GM12873 (cell line): ENCODE measurements around the gene TNFRSF1A.

Source experiments
- TF ChIP-seq, protein P1 (sequence below): IDR thresholded peaks from 2 replicates; pipeline ENCODE4 v1.5.1; 2012; ENCODE audit warnings: low read depth, mild to moderate bottlenecking, moderate library complexity, low read length, control low read depth; ENCODE audit not compliant: insufficient read depth; ENCODE audit errors: missing control alignments

Gene TNFRSF1A

DNA sequence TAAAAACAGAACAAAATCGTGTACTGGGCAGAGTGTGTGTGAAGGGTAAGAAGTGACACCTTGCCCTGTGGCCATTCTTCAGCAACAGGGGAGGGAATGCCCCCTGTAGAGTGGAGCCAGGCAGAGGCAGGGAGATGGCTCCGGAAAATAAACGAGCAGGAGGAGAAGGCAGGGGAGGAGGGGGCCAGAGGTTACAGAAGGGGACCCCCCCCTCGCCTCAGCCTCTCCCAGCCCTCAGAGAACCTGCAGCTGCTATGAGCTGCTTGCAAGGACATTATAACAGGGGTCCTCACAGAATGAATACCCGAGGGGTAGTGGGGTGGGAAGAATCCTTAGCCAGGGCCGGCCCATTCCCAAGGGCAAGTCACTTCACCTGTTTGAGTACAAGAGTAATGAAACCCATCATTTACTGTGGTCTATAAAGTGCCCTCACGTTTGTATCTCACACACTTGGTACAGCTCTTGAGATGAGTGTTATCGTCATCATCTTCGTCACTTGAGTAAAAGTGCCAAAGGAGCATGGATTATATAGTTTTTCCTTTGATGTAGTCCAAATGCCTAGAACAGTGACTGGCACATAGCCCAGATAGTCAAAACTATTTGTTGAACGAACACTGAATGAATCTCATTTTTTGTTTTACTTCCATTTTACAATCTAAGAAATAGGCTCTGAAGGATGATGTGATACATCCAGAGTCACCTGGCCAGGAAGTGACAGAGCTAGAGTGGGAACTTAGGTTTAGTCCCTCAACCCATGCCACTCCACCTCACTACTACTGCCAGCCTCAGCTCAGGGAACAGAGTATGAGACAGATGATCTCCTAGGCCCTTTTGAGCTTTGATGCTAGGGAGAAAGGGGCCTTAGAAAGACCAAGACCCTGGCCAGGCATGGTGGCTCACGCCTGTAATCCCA, 19.0 kb upstream of the TNFRSF1A start:
- TF ChIP-seq, protein P1, sequence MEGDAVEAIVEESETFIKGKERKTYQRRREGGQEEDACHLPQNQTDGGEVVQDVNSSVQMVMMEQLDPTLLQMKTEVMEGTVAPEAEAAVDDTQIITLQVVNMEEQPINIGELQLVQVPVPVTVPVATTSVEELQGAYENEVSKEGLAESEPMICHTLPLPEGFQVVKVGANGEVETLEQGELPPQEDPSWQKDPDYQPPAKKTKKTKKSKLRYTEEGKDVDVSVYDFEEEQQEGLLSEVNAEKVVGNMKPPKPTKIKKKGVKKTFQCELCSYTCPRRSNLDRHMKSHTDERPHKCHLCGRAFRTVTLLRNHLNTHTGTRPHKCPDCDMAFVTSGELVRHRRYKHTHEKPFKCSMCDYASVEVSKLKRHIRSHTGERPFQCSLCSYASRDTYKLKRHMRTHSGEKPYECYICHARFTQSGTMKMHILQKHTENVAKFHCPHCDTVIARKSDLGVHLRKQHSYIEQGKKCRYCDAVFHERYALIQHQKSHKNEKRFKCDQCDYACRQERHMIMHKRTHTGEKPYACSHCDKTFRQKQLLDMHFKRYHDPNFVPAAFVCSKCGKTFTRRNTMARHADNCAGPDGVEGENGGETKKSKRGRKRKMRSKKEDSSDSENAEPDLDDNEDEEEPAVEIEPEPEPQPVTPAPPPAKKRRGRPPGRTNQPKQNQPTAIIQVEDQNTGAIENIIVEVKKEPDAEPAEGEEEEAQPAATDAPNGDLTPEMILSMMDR = no peak

DNA sequence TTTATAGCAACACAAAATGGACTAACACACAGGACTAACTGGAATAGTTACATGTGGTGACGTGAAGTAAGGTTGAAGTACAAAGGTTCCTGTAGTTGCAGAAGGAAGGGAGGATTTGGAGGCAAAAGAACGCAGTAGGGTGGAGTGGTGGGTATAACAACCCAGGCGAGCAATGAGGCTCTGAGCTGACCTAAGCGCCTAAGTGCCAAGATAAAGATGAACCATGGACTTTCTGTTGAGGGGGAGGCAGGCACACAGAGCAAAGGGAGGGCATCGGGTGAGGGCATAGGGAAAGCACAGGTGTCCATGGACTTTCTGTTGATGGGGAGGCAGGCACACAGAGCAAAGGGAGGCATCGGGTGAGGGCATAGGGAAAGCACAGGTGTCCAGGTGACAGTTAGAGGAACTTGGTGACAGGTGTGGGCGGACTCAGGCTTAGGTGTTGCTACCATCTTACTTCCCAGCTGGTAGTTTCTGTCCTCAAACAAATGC, 18.2 kb upstream of the TNFRSF1A start:
- TF ChIP-seq, protein P1 = no peak

DNA sequence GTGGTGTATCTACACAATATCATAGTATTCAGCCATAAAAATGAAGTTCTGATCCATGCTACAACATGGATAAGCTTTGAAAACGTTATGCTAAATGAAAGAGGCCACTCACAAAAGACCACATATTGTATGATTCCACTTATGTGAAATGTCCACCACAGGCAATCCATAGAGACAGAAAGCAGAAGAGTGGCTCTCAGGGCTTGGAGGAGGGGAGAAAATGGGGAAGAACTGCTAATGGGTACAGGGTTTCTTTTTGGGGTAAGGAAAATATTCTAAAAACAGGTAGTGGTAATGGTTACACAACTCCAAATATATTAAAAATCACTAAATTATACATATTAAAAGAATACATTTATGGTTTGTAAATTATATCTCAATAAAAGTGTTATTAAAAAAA, 17.0 kb upstream of the TNFRSF1A start:
- TF ChIP-seq, protein P1 = no peak

DNA sequence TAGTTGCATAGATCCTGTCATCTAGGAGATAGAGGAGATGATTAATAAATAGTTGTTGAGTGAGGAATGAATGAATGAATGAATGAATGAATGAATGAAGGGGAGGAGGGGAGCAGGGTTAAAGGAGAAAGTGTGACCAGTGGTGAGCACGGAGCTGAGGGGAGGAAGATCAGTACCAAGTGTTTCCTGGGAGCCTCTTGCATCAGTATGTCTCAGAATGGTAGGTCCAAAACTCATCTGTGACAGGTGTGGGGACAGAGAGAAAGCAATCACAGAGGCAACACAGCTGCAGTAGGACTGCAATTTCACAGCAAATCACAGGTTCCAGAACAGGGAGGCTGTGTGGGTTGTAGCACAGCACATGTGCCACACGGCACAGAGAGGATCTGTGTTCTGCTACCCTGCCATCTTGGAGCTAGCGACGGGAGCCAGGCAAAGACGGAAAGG, 14.5 kb upstream of the TNFRSF1A start:
- TF ChIP-seq, protein P1 = no peak

DNA sequence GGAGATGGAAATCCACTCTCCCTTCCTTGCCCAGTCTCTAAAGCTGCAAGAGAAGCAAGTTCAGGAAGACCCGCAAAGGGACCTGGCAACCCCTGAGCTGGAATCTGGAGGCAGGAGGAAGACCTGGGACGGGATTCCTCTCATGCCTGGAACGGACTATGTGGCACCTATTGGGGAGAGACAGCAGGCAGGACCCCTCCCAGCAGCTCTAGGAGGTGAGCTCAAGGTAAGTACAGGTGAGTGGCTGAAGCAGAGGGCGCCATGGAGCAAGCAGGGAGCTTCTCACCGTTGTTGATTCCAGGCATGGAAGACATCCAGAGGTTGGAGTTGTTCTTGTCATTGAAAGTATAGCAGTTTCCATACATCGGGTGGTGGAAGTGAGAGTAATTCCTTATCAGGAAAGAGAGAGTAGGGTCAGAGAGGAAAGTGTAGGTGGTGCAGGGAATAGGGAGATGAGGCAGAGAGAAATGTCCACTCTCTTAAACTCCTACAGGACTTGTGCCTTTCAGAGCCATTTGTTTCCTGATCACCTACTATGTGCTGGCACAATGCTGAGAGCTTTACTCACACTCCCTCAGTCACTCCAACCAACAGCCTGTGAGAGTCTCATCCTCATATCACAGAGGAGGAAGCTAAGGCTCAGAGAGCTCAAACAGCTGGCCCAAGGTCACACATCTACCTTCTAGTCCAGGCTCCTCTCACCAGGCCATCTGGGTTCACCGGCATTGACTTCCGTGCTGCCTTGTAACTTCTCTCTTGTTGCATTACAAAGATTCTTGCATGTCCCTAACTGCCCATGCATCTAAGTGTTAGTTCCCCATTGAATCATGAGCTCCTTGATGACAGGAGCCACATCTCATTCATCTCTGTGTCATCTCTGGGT, 13.9 kb upstream of the TNFRSF1A start:
- TF ChIP-seq, protein P1 = no peak

DNA sequence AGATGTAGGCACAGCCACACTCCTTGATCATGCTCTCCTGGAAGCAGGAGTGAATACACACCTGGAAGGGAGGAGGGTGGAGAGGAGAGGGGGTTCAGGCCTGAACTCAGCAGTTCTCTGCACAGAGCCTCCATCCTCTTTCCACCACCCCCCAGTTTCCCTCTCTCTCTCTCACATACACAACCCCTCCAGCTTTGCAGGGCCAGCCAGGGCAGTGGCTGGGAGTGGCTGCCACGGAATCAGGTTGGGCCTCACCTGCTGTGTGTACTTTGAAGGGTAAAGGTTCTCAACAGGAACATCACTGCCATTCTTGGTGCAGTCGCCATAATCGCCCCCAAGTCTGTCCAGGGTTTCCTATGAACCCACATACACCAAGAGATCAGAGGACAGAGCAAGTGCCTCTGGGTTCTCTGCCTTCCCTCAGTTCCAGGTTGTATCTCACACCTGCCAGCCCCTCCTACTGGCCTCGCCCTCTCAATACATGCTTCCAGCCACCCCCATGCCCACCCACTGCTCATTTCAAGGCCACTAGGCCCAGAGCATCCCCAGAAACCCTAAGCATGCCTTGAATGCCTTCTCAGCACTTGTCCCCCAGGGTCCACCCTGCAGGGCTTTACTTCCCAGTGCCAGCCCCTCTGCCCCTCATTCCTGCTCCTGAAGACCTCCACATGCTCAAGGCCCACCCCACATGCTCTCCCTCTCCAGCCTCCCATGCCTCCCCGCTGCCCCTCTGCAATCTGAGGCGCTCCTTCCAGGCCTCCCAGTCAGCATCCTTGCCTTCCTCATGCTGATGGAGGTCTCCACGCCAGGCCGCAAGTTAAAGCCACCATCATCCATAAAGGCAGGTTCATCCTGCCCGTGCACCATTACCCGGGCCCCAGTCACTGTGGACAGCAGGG, 12.9 kb upstream of the TNFRSF1A start:
- TF ChIP-seq, protein P1 = no peak
